CD4-positive, alpha-beta T cell (primary cell): ENCODE measurements around the gene APOC1. TPM values are rescaled to one million over a fixed set of nuclear protein-coding genes. Genes with fewer than 3 reads are reported as not detected.

Experiments
- ATAC-seq: fragments of 200-7000 bp; cut with Tn5 transposase; one replicate; pipeline ENCODE4 v1.10.0; 2022; ENCODE audit warnings: mild to moderate bottlenecking; ENCODE audit not compliant: poor library complexity
- CTCF ChIA-PET: fragments of 350-600 bp; sonication (Branson Sonifier 250); formaldehyde crosslinking; loops from one replicate; lab custom pipeline; 2021; ENCODE audit warnings: antibody characterized with exemption, inconsistent platforms; lab: Charles Lee
- POLR2A ChIA-PET: fragments of 350-600 bp; sonication (Branson Sonifier 250); formaldehyde crosslinking; loops from one replicate; lab custom pipeline; 2021; ENCODE audit warnings: antibody characterized with exemption, inconsistent platforms; lab: Charles Lee
- DNase-seq, 14 experiments: peaks; one replicate each; pipeline ENCODE4 v3.0.0-alpha.2; 2013 to 2020; ENCODE audit warnings: mixed read lengths in 2 of 14
- H3K27ac ChIP-seq, 2 donors: one replicate each; pipeline versions ENCODE4 v1.5.1 to v1.7.0; 2013; ENCODE audit warnings: low read length in 2 of 2, low read depth in 1 of 2, mild to moderate bottlenecking in 1 of 2
- H3K27me3 ChIP-seq, 2 experiments: 1 replicate in 1 of 2; 2 replicates in 1 of 2; pipeline versions ENCODE4 v1.6.1 to v1.7.0; 2013; ENCODE audit warnings: low read length in 2 of 2, control low read depth in 1 of 2, mild to moderate bottlenecking in 1 of 2, moderate library complexity in 1 of 2; ENCODE audit not compliant: insufficient read depth in 2 of 2, control insufficient read depth in 1 of 2
- H3K36me3 ChIP-seq: one replicate; pipeline ENCODE4 v1.6.1; 2013; ENCODE audit warnings: low read length, control low read depth; ENCODE audit not compliant: insufficient read depth
- H3K4me1 ChIP-seq: one replicate; pipeline ENCODE4 v1.6.1; 2013; ENCODE audit warnings: low read length, control low read depth; ENCODE audit not compliant: insufficient read depth
- H3K4me3 ChIP-seq: one replicate; pipeline ENCODE4 v1.5.1; 2013; ENCODE audit warnings: mild to moderate bottlenecking, low read length, moderate library complexity
- H3K9me3 ChIP-seq, 2 experiments: 1 replicate in 1 of 2; 2 replicates in 1 of 2; pipeline versions ENCODE4 v1.6.1 to v1.7.0; 2013; ENCODE audit warnings: low read length in 2 of 2, mild to moderate bottlenecking in 2 of 2, control low read depth in 1 of 2, moderate library complexity in 1 of 2; ENCODE audit not compliant: control insufficient read depth in 1 of 2, insufficient read depth in 1 of 2
- H3K27ac Mint-ChIP-seq: one replicate; pipeline ENCODE4 v1.8.0; 2020; ENCODE audit warnings: mixed read lengths
- H3K27me3 Mint-ChIP-seq: one replicate; pipeline ENCODE4 v1.8.0; 2021; ENCODE audit warnings: mixed read lengths
- H3K36me3 Mint-ChIP-seq: one replicate; pipeline ENCODE4 v1.8.0; 2021; ENCODE audit warnings: low read depth, mixed read lengths
- H3K4me1 Mint-ChIP-seq: one replicate; pipeline ENCODE4 v1.8.0; 2021; ENCODE audit warnings: low read depth, mixed read lengths
- H3K4me3 Mint-ChIP-seq: one replicate; pipeline ENCODE4 v1.8.0; 2020; ENCODE audit warnings: mild to moderate bottlenecking, mixed read lengths
- H3K9me3 Mint-ChIP-seq: one replicate; pipeline ENCODE4 v1.8.0; 2020; ENCODE audit warnings: mixed read lengths
- intact Hi-C, 2 experiments: fragments of 100-400 bp; cut with DNase I in 1 of 2; cut with micrococcal nuclease in 1 of 2; formaldehyde crosslinking; loops; one replicate each; pipeline versions ENCODE4 v1.15.1 to v1.9.0; 2023 to 2025; cut with DNase I, micrococcal nuclease
- total RNA-seq, 174 experiments: library from RNA in 2 of 174; stranded (reverse) in 2 of 174; gene quantifications; one replicate each; pipeline ENCODE4 v1.2.3 and lab custom pipeline; 2021 to 2026
- TF ChIP-seq, protein P1 (sequence below): fragments of 200-600 bp; IDR thresholded peaks from one replicate; pipeline ENCODE4 v1.8.0; 2022; ENCODE audit warnings: antibody characterized with exemption, mild to moderate bottlenecking

Gene APOC1
- total RNA-seq, 2 experiments from 2014 or later, result not detected

DNA sequence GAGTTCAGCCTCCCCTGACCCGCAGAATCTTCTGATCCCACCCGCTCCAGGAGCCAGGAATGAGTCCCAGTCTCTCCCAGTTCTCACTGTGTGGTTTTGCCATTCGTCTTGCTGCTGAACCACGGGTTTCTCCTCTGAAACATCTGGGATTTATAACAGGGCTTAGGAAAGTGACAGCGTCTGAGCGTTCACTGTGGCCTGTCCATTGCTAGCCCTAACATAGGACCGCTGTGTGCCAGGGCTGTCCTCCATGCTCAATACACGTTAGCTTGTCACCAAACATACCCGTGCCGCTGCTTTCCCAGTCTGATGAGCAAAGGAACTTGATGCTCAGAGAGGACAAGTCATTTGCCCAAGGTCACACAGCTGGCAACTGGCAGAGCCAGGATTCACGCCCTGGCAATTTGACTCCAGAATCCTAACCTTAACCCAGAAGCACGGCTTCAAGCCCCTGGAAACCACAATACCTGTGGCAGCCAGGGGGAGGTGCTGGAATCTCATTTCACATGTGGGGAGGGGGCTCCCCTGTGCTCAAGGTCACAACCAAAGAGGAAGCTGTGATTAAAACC is 9.9 kb upstream of the APOC1 start:
- ChIA-PET POLR2A (no interaction called here), CTCF (interaction anchor here (0.9 to 3.2 kb wide), 3 partner anchors 9 to 155 kb away, joined by 3 to 13 read pairs (median 3); no protein-coding TSS in a partner anchor)
- Mint-ChIP-seq H3K36me3 (peaks cover 33% of the 10 kb centered on the region), H3K27me3 (peaks cover 30% of the 10 kb centered on the region), H3K9me3 (no peaks in the 10 kb centered on the region), H3K4me3 (no peak overlapping the region), H3K27ac (no peak overlapping the region), H3K4me1 (peaks cover 7% of the 10 kb centered on the region)
- Histone ChIP-seq H3K36me3 (peaks cover 28% of the 10 kb centered on the region), H3K4me1 (peaks cover 17% of the 10 kb centered on the region), H3K9me3 (peaks cover 0 to 5% of the 10 kb centered on the region in 2 experiments), H3K4me3 (no peak overlapping the region), H3K27me3 (peaks cover 18 to 31% of the 10 kb centered on the region in 2 experiments), H3K27ac (no peak overlapping the region)
- intact Hi-C loops, result loop anchor here in 1 of 2 experiments (5.0 kb wide), 2 partner anchors 283 to 343 kb away; partner anchors contain the start of gene EXOC3L2
- ATAC-seq (no peak), DNase-seq (no peak)
- TF ChIP-seq, protein P1, sequence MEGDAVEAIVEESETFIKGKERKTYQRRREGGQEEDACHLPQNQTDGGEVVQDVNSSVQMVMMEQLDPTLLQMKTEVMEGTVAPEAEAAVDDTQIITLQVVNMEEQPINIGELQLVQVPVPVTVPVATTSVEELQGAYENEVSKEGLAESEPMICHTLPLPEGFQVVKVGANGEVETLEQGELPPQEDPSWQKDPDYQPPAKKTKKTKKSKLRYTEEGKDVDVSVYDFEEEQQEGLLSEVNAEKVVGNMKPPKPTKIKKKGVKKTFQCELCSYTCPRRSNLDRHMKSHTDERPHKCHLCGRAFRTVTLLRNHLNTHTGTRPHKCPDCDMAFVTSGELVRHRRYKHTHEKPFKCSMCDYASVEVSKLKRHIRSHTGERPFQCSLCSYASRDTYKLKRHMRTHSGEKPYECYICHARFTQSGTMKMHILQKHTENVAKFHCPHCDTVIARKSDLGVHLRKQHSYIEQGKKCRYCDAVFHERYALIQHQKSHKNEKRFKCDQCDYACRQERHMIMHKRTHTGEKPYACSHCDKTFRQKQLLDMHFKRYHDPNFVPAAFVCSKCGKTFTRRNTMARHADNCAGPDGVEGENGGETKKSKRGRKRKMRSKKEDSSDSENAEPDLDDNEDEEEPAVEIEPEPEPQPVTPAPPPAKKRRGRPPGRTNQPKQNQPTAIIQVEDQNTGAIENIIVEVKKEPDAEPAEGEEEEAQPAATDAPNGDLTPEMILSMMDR, result no peak

DNA sequence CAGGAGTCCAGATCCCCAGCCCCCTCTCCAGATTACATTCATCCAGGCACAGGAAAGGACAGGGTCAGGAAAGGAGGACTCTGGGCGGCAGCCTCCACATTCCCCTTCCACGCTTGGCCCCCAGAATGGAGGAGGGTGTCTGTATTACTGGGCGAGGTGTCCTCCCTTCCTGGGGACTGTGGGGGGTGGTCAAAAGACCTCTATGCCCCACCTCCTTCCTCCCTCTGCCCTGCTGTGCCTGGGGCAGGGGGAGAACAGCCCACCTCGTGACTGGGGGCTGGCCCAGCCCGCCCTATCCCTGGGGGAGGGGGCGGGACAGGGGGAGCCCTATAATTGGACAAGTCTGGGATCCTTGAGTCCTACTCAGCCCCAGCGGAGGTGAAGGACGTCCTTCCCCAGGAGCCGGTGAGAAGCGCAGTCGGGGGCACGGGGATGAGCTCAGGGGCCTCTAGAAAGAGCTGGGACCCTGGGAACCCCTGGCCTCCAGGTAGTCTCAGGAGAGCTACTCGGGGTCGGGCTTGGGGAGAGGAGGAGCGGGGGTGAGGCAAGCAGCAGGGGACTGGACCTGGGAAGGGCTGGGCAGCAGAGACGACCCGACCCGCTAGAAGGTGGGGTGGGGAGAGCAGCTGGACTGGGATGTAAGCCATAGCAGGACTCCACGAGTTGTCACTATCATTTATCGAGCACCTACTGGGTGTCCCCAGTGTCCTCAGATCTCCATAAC is 8.8 kb upstream of the APOC1 start, which contains the start of gene APOE:
APOE (plus strand) TSS at position 360 of the 724 bp plus-strand sequence. CDS start 829 bp downstream, outside the sequence.
- no peak within 1 kb of the TSS for H3K4me3 Mint-ChIP-seq
- H3K4me3 ChIP-seq, result no peak within 1 kb of the TSS
- H3K9me3 Mint-ChIP-seq, result no peaks in the 10 kb centered on the region
- no peak within 1 kb of the TSS for H3K27ac ChIP-seq
- intact Hi-C loops, result no loop called here
- ATAC-seq, result no peak
- H3K27me3 ChIP-seq, result peaks cover 18 to 31% of the 10 kb centered on the region in 2 experiments
- peaks cover 22% of the 10 kb centered on the region for H3K36me3 Mint-ChIP-seq
- DNase-seq, result no peak
- no peak within 1 kb of the TSS for H3K27ac Mint-ChIP-seq
- CTCF ChIA-PET, result interaction anchor here (1.0 to 3.2 kb wide), 4 partner anchors 10 to 154 kb away, joined by 3 to 13 read pairs (median 4); no protein-coding TSS in a partner anchor
- POLR2A ChIA-PET, result interaction anchor here (1.3 kb wide), 1 partner anchor 15 kb away, joined by 5 read pairs; the partner anchor contains the start of gene TOMM40
- H3K4me1 Mint-ChIP-seq, result peaks cover 7% of the 10 kb centered on the region
- peaks cover 17% of the 10 kb centered on the region for H3K4me1 ChIP-seq
- peaks cover 38% of the 10 kb centered on the region for H3K27me3 Mint-ChIP-seq
- H3K9me3 ChIP-seq, result peaks cover 0 to 5% of the 10 kb centered on the region in 2 experiments
- peaks cover 17% of the 10 kb centered on the region for H3K36me3 ChIP-seq
- TF ChIP-seq, protein P1, result no peak

GRCh38 chr19:44907613-44908012 is 6.8 kb upstream of the APOC1 start:
- Mint-ChIP-seq H3K4me3 (no peak overlapping the region), H3K27ac (no peak overlapping the region), H3K36me3 (peaks cover 8% of the 10 kb centered on the region), H3K9me3 (no peaks in the 10 kb centered on the region), H3K4me1 (peaks cover 7% of the 10 kb centered on the region), H3K27me3 (peaks cover 50% of the 10 kb centered on the region)
- Histone ChIP-seq H3K36me3 (peaks cover 9% of the 10 kb centered on the region), H3K9me3 (peaks cover 0 to 5% of the 10 kb centered on the region in 2 experiments), H3K4me1 (peaks cover 17% of the 10 kb centered on the region), H3K27ac (no peak overlapping the region), H3K4me3 (no peak overlapping the region), H3K27me3 (peaks cover 25 to 31% of the 10 kb centered on the region in 2 experiments)
- intact Hi-C loops, result no loop called here
- ChIA-PET CTCF (no interaction called here), POLR2A (interaction anchor here (1.6 kb wide), 1 partner anchor 94 kb away, joined by 3 read pairs; no protein-coding TSS in a partner anchor)
- ATAC-seq, result no peak
- TF ChIP-seq, protein P1, result no peak
- DNase-seq, result no peak
